ENCODE data around the gene CYP2C18. TPM values are rescaled to one million over a fixed set of nuclear protein-coding genes. Genes with fewer than 3 reads are reported as not detected.
"Not testable (repeated sequence)": the region's sequence is repeated elsewhere in the genome, so short reads cannot be mapped to it uniquely, and the experiment has no call there.

CYP2C18 gene
- total RNA-seq, 4 donors from 2014 or later = not detected

DNA sequence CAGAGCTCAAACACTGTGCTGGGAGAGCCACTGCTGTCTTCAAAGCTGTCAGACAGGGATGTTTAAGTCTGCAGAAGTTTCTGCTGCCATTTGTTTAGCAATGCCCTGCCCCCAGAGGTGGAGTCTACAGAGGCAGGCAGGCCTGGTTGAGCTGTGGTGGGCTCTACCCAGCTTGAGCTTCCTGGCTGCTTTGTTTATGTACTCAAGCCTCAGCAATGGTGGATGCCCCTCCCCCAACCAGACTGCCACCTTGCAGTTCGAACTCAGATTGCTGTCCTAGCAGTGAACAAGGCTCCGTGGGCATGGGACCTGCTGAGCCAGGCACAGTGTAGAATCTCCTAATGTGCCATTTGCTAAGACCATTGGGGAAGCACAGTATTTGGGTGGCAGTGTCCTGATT, 74.4 kb downstream of the CYP2C18 start:
- no peak overlapping the region for H3K27ac ChIP-seq
- TF ChIP-seq POLR2A (IDR thresholded peaks at IDR 0.05) (no peak), EP300 (IDR thresholded peaks at IDR 0.05) (no peak)
- TF ChIP-seq, protein P1, sequence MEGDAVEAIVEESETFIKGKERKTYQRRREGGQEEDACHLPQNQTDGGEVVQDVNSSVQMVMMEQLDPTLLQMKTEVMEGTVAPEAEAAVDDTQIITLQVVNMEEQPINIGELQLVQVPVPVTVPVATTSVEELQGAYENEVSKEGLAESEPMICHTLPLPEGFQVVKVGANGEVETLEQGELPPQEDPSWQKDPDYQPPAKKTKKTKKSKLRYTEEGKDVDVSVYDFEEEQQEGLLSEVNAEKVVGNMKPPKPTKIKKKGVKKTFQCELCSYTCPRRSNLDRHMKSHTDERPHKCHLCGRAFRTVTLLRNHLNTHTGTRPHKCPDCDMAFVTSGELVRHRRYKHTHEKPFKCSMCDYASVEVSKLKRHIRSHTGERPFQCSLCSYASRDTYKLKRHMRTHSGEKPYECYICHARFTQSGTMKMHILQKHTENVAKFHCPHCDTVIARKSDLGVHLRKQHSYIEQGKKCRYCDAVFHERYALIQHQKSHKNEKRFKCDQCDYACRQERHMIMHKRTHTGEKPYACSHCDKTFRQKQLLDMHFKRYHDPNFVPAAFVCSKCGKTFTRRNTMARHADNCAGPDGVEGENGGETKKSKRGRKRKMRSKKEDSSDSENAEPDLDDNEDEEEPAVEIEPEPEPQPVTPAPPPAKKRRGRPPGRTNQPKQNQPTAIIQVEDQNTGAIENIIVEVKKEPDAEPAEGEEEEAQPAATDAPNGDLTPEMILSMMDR (IDR thresholded peaks at IDR 0.05) = no peak
- 80 to 89% methylated on average over 1 to 2 of the region's 2 CpGs for WGBS, 2 donors
- H3K9me3 ChIP-seq = peaks cover 0 to 2% (median 0%) of the 10 kb centered on the region in 4 donors
- H3K36me3 ChIP-seq = no peaks in the 10 kb centered on the region
- DNase-seq (ENCODE audit: low spot score in 2 of 2) = no peak
- H3K27me3 ChIP-seq = no peaks in the 10 kb centered on the region
- no peaks in the 10 kb centered on the region for H3K4me1 ChIP-seq
- no peak overlapping the region for H3K4me3 ChIP-seq

DNA sequence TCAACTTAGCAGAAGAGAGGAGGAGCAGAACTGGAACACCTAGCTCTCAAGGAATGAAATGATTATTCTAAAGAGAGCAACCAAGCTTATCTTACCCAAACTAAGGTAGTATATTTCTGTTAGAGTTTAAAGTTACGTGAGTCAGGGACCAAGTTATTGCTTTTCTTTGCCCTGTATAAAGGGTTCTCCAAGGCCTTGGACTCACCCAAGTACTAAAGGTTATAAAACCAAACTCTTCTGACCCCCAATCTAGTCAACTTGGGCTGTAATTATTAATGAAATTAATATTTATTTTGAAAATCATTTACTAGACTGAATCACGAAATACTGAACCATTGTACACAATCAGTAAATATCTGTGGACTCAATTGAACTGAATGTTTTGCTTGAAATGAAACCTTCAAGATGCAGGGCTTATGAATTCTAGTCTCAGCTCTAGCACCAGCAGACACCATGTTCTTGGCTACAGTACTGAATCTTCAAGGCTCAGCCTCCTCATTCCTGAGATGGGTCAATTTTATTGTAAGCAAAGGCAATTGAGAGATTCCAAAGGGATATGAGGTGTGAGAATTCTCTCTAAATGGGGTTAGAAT, 77.2 kb downstream of the CYP2C18 start:
- TF ChIP-seq EP300 (IDR thresholded peaks at IDR 0.05) (no peak), POLR2A (IDR thresholded peaks at IDR 0.05) (no peak)
- H3K9me3 ChIP-seq = no peaks in the 10 kb centered on the region
- no peak for DNase-seq (ENCODE audit: low spot score in 2 of 2)

DNA sequence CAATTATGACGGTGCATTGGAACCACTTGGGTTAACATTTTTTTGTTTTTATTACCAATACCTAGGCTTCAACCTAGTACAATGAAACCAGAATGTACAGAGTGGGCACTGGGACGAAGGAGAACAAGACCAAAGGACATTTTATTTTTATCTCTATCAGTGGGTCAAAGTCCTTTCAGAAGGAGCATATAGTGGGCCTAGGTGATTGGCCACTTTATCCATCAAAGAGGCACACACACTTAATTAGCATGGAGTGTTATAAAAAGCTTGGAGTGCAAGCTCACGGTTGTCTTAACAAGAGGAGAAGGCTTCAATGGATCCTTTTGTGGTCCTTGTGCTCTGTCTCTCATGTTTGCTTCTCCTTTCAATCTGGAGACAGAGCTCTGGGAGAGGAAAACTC, 78.9 kb downstream of the CYP2C18 start, which contains the start of gene CYP2C19:
Gene CYP2C19 (plus strand): TSS at position 289 of the 400 bp plus-strand sequence. CDS start 25 bp downstream, at position 314.
- Histone ChIP-seq H3K4me3 (no peak within 1 kb of the TSS), H3K9me3 (no peaks in the 10 kb centered on the region), H3K27ac (no peak within 1 kb of the TSS), H3K36me3 (no peaks in the 10 kb centered on the region), H3K4me1 (no peaks in the 10 kb centered on the region), H3K27me3 (no peaks in the 10 kb centered on the region)
- WGBS, 2 donors = 66 to 70% methylated on average over 3 of the region's 3 CpGs
- no peak for DNase-seq (ENCODE audit: low spot score in 2 of 2)
- no peak for TF ChIP-seq POLR2A (IDR thresholded peaks at IDR 0.05)
- TF ChIP-seq, protein P1 (IDR thresholded peaks at IDR 0.05) = no peak
- no peak for TF ChIP-seq EP300 (IDR thresholded peaks at IDR 0.05)

More for the DNA sequence above, 77.2 kb downstream of the CYP2C18 start:
- H3K27me3 ChIP-seq = no peaks in the 10 kb centered on the region
- H3K4me1 ChIP-seq = no peaks in the 10 kb centered on the region
- H3K4me3 ChIP-seq = no peak overlapping the region
- 74 to 82% methylated on average over 2 of the region's 2 CpGs for WGBS, 2 donors
- H3K36me3 ChIP-seq = no peaks in the 10 kb centered on the region
- H3K27ac ChIP-seq = no peak overlapping the region

DNA sequence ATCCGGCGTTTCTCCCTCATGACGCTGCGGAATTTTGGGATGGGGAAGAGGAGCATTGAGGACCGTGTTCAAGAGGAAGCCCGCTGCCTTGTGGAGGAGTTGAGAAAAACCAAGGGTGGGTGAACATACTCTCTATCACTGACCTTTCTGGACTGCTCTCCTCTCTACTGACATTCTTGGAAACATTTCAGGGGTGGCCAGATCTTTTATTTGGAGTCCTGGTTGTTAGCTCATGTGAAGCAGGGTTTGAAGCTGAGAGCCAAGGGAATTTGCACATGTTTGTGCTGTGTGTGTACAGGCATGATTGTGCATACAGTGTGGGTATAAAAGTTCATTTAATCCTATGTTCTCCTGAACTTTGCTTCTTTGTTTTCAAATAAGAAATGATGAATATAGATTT, 91.9 kb downstream of the CYP2C18 start:
- H3K4me3 ChIP-seq; DNase-seq (ENCODE audit: low spot score in 2 of 2); H3K27me3 ChIP-seq; H3K9me3 ChIP-seq; H3K36me3 ChIP-seq; H3K4me1 ChIP-seq; H3K27ac ChIP-seq: not testable (repeated sequence)
- WGBS, 2 donors = 95 to 96% methylated on average over 6 of the region's 6 CpGs

DNA sequence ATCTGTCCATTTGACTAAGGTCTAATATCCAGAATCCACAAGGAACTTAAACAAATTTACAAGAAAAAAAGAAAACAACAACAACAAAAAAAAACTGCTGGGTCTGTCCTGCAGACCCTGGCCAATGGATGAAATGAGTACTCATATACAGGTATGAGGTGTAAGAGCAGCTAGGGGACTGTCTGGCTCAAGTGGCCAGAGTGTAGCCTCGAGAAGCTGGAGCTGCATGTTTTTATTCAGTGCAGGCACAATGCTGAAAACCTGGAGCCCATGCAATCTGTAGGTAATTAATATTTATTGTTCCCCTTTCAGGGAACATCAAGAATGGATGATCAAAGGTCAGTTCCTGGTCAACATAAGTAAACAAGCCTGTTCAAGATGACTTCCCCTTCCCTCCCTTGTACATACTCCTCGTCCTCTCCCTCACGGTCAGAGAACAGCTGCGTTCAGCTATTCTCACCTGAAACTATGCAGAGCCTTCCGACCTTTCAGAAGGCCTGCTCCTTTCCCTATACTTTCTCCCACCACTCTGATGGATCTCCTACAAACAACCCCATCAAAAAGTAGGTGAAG, 94.4 kb downstream of the CYP2C18 start:
- WGBS, 2 donors = 52 to 66% methylated on average over 5 of the region's 5 CpGs
- no peaks in the 10 kb centered on the region for H3K36me3 ChIP-seq
- TF ChIP-seq, protein P1 (IDR thresholded peaks at IDR 0.05) = no peak
- no peak for TF ChIP-seq EP300 (IDR thresholded peaks at IDR 0.05)
- TF ChIP-seq POLR2A (IDR thresholded peaks at IDR 0.05) = no peak
- peaks cover 0 to 7% (median 0%) of the 10 kb centered on the region in 4 donors for H3K9me3 ChIP-seq
- no peaks in the 10 kb centered on the region for H3K4me1 ChIP-seq
- H3K27ac ChIP-seq = no peak overlapping the region
- H3K4me3 ChIP-seq = no peak overlapping the region
- H3K27me3 ChIP-seq = no peaks in the 10 kb centered on the region
- no peak for DNase-seq (ENCODE audit: low spot score in 2 of 2)

DNA sequence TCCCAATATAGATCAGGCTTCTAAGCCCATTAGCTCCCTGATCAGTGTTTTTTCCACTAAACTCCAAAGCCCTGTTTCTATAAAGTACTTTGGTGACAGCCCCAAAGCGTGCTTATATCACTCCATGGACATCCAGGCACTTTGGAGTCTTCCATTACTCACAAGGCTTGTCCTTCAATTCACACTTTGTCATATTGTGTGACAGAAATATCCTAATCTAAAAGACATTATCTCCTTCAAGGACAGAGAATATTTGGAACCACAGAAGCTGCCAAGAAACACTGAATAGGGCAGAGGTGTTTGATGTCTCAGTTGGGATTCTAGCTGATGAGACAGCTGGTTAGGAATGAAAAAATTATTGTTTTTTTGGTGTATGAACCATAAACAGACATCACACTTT, 97.3 kb downstream of the CYP2C18 start:
- WGBS, 2 donors = 59 to 63% methylated on average over 1 of the region's 1 CpG
- no peak for DNase-seq (ENCODE audit: low spot score in 2 of 2)

More for the DNA sequence above, 97.3 kb downstream of the CYP2C18 start:
- Histone ChIP-seq H3K4me3 (no peak overlapping the region), H3K27me3 (no peaks in the 10 kb centered on the region), H3K4me1 (no peaks in the 10 kb centered on the region), H3K27ac (no peak overlapping the region), H3K9me3 (peaks cover 0 to 7% (median 0%) of the 10 kb centered on the region in 4 donors), H3K36me3 (no peaks in the 10 kb centered on the region)
- TF ChIP-seq POLR2A (IDR thresholded peaks at IDR 0.05) = no peak
- no peak for TF ChIP-seq EP300 (IDR thresholded peaks at IDR 0.05)
- TF ChIP-seq, protein P1 (IDR thresholded peaks at IDR 0.05) = no peak

All from tibial nerve (tissue), 4 donors.